Kidney epithelial cell (primary cell): ENCODE measurements around the gene APC2. TPM values are rescaled to one million over a fixed set of nuclear protein-coding genes. Genes with fewer than 3 reads are reported as not detected.

Experiments used
- DNase-seq: peaks from one replicate; pipeline ENCODE4 v3.0.0-alpha.2; 2010; ENCODE audit warnings: low read depth
- H3K27me3 ChIP-seq: 2 replicates; pipeline ENCODE4 v1.6.0; 2011; ENCODE audit warnings: low read length; ENCODE audit not compliant: control insufficient read depth, insufficient read depth
- H3K36me3 ChIP-seq: 2 replicates; pipeline ENCODE4 v1.5.1; 2011; ENCODE audit warnings: low read length; ENCODE audit not compliant: control insufficient read depth, insufficient read depth
- H3K4me3 ChIP-seq: 2 replicates; pipeline ENCODE4 v1.5.1; 2011; ENCODE audit warnings: low read depth, mild to moderate bottlenecking, control low read depth, low read length
- total RNA-seq: library from RNA; depleted of rRNA; stranded (reverse); fragments of >200 nt; gene quantifications from 2 replicates; pipeline ENCODE4 v1.2.3, GENCODE V29; 2015
- TF ChIP-seq, protein P1 (sequence below): IDR thresholded peaks from 2 replicates; pipeline ENCODE4 v1.5.1; 2011; ENCODE audit warnings: mild to moderate bottlenecking, moderate library complexity, low read length, control low read depth, inconsistent platforms; ENCODE audit not compliant: insufficient read depth, poor library complexity, severe bottlenecking

APC2 gene
- total RNA-seq, 1 donor from 2014 or later: not detected

DNA sequence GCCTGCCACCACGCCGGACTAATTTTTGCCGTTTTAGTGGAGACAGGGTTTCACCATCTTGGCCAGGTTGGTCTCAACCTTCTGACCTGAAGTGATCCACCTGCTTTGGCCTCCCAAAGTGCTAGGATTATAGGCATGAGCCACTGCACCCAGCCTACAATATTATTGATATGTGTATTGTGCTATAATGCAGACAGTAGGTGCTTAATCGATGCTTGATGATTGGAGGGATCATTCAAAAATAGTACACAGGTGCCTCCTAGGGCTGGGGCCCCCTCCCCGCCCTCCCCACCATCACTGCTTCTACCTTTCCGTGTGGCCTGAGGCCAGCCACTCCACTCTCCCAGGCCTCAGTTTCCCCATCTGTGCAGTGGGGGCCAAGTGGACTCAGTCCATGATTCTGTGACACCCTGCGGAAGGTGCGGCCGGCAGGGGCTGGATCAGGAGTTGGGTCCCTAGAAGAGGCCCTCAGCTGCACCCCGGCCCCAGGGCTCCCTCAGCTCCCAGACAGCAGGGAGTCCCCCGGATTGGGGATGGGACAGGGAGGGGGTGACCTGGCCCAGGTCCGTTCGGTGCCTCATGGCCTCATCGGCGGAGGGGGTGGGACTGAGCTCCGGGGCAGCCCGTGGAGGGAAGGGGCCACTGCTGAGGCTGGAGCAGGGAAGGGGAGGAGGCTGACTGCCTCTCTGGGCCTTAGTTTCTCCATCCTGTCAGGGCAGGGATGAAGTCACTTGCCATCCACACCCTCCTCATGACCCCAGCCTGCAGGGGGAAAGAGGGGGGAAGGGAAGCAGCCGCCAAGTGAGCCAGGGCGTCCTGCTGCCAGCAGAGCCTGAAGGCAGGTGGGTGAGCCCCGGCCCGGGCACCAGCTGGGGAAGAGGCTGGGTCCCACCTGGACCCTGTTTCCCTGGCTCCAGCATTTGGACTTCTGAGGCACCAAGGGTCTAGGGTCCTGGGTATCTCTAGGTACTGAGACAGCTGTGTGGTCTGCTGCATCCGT lies 61.7 kb downstream of the APC2 start:
- TF ChIP-seq, protein P1, sequence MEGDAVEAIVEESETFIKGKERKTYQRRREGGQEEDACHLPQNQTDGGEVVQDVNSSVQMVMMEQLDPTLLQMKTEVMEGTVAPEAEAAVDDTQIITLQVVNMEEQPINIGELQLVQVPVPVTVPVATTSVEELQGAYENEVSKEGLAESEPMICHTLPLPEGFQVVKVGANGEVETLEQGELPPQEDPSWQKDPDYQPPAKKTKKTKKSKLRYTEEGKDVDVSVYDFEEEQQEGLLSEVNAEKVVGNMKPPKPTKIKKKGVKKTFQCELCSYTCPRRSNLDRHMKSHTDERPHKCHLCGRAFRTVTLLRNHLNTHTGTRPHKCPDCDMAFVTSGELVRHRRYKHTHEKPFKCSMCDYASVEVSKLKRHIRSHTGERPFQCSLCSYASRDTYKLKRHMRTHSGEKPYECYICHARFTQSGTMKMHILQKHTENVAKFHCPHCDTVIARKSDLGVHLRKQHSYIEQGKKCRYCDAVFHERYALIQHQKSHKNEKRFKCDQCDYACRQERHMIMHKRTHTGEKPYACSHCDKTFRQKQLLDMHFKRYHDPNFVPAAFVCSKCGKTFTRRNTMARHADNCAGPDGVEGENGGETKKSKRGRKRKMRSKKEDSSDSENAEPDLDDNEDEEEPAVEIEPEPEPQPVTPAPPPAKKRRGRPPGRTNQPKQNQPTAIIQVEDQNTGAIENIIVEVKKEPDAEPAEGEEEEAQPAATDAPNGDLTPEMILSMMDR: no peak
- H3K4me3 ChIP-seq: no peak overlapping the region
- no peak for DNase-seq
- H3K36me3 ChIP-seq: no peaks in the 10 kb centered on the region
- peaks cover 19% of the 10 kb centered on the region for H3K27me3 ChIP-seq

GRCh38 chr19:1512671-1513498 lies 63.0 kb downstream of the APC2 start, which contains the start of gene ADAMTSL5:
Gene ADAMTSL5 (minus strand): TSS chr19:1513019. CDS start chr19:1510943, 2,076 bp downstream.
- Histone ChIP-seq H3K4me3 (peak within 1 kb of the TSS; percentile 45), H3K36me3 (no peaks in the 10 kb centered on the region), H3K27me3 (peaks cover 19% of the 10 kb centered on the region)
- TF ChIP-seq, protein P1: no peak
- no peak for DNase-seq

DNA sequence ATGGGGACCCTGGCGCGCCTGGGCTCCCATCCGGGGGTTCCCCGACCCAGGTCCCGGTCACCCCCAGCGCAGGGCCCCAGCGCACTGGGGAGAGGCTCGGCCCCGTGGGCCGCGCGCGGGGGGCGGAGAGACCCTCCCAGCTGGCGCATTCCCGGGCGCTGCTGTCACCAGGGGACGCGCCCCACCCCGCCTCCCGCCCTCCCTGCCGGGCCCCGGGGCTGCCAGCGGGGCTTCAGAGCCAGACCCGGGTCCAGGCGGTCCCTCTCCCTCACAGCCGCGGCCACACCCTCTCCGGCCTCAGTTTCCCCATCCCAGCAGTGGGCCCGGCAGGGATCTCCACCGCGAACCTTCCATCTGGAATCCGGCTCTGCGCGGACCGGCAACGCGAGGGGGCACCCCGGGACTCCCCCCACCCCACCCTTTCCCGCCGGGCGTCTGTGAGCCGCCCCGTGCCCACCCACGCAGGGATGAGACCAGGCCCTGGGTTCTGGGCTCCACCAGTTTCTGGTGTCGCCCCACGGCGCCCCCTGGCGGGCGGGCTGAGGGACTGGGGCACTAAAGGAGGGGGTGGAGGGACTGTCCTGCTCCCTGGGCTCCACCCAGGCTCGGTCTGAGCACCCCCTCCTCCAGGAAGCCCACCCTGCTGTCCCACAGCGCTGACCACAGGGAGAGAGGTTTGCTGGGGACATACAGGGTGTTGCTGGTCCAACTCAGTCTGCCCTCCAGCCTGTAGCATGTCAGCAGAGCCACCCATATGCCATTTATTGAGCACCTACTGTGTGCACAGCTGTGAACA lies 63.8 kb downstream of the APC2 start:
- Histone ChIP-seq H3K36me3 (no peaks in the 10 kb centered on the region), H3K4me3 (peak overlapping the region; percentile 45), H3K27me3 (peaks cover 21% of the 10 kb centered on the region)
- TF ChIP-seq, protein P1: peak; percentile 85
- DNase-seq: no peak

DNA sequence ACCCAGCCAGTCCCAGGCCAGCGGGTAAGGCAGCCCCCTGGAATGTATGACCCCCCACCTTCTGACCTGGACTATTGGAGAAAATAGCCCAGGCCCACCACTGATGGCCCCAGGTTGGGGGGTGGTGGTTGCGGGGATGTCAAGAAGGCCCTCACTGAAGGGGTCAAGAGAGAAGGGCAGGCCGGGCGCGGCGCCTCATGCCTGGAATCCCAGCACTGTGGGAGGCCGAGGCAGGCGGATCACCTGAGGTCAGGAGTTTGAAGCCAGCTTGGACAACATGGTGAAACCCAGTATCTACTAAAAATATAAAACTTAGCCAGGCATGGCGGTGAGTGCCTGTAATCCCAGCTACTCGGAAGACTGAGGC lies 64.4 kb downstream of the APC2 start:
- Histone ChIP-seq H3K27me3 (peaks cover 21% of the 10 kb centered on the region), H3K36me3 (no peaks in the 10 kb centered on the region), H3K4me3 (no peak overlapping the region)
- DNase-seq: no peak
- TF ChIP-seq, protein P1: no peak

DNA sequence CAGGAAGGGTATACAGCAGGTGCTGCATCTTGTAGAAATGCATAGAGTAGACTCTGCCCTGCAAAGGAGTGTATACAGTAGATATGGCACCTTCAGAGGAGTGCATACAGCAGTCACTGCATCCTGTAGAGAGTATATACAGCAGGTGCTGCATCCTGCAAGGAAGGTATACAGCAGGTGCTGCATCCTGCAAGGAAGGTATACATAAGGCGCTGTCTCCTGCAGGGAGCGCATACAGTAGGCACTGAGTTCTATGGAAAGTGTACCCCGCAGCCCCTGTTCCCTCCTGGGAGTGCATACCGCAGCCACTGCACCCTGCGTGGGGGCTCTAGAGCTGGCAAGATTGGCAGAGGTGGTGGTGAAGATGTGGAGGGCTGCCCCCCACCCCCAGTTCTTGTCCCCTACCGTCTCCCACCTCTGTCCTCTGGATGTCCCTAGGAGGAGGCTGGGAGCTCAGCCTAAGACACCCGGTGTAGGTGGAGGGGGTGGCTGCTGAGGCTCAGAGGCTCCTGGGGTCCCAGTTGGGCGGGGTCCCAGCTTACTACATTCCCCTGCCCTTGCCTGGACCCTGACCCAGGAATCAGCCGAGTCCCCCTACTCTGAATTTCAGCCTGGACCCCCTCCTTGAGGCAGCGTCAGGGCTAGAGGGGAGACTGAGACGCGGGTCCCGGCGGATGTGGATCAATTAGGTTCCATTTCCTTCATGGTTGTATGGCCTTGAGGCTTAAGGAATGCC lies 65.2 kb downstream of the APC2 start:
- H3K27me3 ChIP-seq: peaks cover 22% of the 10 kb centered on the region
- DNase-seq: no peak
- no peak overlapping the region for H3K4me3 ChIP-seq
- no peaks in the 10 kb centered on the region for H3K36me3 ChIP-seq
- TF ChIP-seq, protein P1: no peak
